Vagina (tissue), 2 donors: ENCODE data around the gene TRPM2. TPM values are rescaled to one million over a fixed set of nuclear protein-coding genes. Genes with fewer than 3 reads are reported as not detected.

ENCODE experiments used
- DNase-seq, 2 donors: peaks; one replicate each; pipeline ENCODE4 v3.0.0-alpha.2; 2017; ENCODE audit errors: extremely low spot score in 2 of 2
- H3K27ac ChIP-seq: fragments of 200-600 bp; sonication (generic); one replicate; pipeline ENCODE4 v1.5.1; 2019
- H3K27me3 ChIP-seq: fragments of 200-600 bp; sonication (generic); one replicate; pipeline ENCODE4 v1.5.1; 2019
- H3K36me3 ChIP-seq, 2 donors: fragments of 200-600 bp; sonication (generic); one replicate each; pipeline ENCODE4 v1.5.1; 2017 to 2019
- H3K4me1 ChIP-seq: fragments of 200-600 bp; sonication (generic); one replicate; pipeline ENCODE4 v1.5.1; 2019
- H3K4me3 ChIP-seq, 2 donors: fragments of 200-600 bp; sonication (generic); 1 replicate in 1 of 2; 2 replicates in 1 of 2; pipeline ENCODE4 v1.5.1; 2016 to 2019
- H3K9me3 ChIP-seq: fragments of 200-600 bp; sonication (generic); one replicate; pipeline ENCODE4 v1.5.1; 2019
- POLR2A ChIP-seq, 2 donors: fragments of 450-650 bp; IDR thresholded peaks; one replicate each; pipeline ENCODE4 v1.6.1; 2017; ENCODE audit warnings: antibody characterized with exemption in 2 of 2, mild to moderate bottlenecking in 2 of 2, moderate library complexity in 2 of 2
- POLR2AphosphoS5 ChIP-seq, 2 donors: sonication (generic); formaldehyde crosslinking; IDR thresholded peaks; one replicate each; pipeline ENCODE4 v1.9.0; 2017; ENCODE audit warnings: antibody characterized with exemption in 2 of 2, mild to moderate bottlenecking in 2 of 2, low read depth in 1 of 2; ENCODE audit not compliant: insufficient read depth in 1 of 2
- intact Hi-C: fragments of 100-400 bp; cut with DNase I; formaldehyde crosslinking; loops from one replicate; pipeline ENCODE4 v1.15.1; 2023
- total RNA-seq: library from RNA; depleted of rRNA; stranded (reverse); fragments of >200 nt; gene quantifications from one replicate; pipeline ENCODE4 v1.2.3, GENCODE V29; 2016
- TF ChIP-seq, protein P1 (sequence below), 3 experiments: fragments of 450-650 bp in 2 of 3; fragments of 200-600 bp in 1 of 3; sonication (generic) in 1 of 3; IDR thresholded peaks; one replicate each; pipeline ENCODE4 v1.5.1; 2017 to 2019; ENCODE audit warnings: antibody characterized with exemption in 3 of 3, mild to moderate bottlenecking in 2 of 3, moderate library complexity in 2 of 3

The TRPM2 gene
- total RNA-seq, 1 donor from 2014 or later: 2.2 TPM

DNA sequence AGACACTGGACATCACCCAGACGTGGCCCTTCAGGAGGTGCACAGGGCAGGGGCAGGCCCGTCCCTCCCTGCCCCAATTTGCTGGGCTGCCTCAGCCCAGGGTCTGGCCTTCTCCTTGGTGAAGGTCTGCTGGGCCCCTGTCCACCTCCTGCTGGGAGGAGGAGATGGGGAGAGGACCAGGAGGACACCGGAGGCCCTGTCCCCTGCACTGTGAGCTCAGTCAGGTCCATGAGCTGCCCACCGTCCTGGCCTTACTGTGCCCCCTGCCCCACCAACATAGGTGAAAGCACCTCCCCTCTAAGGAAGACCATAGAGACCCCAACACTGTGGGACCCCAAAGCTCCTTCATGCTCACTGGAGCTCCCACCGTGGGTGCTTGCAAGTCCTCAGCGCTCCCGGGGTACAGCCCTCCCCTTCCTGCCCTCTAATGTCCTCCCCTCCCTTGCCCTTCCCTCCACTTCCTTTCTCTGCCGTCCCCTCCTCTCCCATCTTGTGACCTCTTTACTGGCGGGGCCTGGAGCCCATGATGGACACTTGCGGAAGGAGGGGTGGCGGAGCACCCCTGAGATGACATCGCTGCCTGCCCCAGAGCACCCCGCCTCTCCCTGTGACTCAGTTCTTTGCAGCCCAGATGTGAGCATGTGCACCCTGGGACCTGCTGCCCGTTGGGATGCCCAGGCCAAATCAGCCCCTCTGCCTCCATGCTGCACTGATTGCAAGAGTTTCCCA is 106.5 kb downstream of the TRPM2 start:
- TF ChIP-seq POLR2AphosphoS5 (IDR thresholded peaks at IDR 0.05; ENCODE audit: insufficient read depth in 1 of 2, low read depth in 1 of 2) (no peak), POLR2A (IDR thresholded peaks at IDR 0.05) (no peak)
- TF ChIP-seq, protein P1, sequence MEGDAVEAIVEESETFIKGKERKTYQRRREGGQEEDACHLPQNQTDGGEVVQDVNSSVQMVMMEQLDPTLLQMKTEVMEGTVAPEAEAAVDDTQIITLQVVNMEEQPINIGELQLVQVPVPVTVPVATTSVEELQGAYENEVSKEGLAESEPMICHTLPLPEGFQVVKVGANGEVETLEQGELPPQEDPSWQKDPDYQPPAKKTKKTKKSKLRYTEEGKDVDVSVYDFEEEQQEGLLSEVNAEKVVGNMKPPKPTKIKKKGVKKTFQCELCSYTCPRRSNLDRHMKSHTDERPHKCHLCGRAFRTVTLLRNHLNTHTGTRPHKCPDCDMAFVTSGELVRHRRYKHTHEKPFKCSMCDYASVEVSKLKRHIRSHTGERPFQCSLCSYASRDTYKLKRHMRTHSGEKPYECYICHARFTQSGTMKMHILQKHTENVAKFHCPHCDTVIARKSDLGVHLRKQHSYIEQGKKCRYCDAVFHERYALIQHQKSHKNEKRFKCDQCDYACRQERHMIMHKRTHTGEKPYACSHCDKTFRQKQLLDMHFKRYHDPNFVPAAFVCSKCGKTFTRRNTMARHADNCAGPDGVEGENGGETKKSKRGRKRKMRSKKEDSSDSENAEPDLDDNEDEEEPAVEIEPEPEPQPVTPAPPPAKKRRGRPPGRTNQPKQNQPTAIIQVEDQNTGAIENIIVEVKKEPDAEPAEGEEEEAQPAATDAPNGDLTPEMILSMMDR (IDR thresholded peaks at IDR 0.05): no peak
- Histone ChIP-seq H3K4me3 (no peak overlapping the region), H3K9me3 (no peaks in the 10 kb centered on the region), H3K4me1 (peaks cover 9% of the 10 kb centered on the region), H3K27ac (no peak overlapping the region), H3K27me3 (no peaks in the 10 kb centered on the region), H3K36me3 (no peaks in the 10 kb centered on the region)
- intact Hi-C loops: loop anchor here (10.0 kb wide), 1 partner anchor 125 kb away; the partner anchor contains the start of gene KRTAP10-5
- DNase-seq: no peak

DNA sequence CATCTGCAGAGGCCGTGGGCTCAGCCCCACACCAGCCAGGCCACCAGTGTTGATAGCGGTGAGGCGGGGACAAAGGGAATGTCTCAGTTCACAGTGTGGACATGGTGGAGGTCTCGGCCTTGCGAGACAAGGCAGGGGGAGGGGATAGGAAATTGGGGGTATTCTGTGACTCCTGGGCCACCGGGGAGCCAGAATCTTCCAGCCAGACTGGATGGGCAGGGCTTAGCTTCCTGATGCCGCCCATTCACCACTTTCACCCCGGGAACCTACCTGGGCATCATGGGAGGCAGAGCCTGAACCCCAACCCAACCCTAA is 107.0 kb downstream of the TRPM2 start:
- Histone ChIP-seq H3K27ac (no peak overlapping the region), H3K9me3 (no peaks in the 10 kb centered on the region), H3K4me1 (peaks cover 9% of the 10 kb centered on the region), H3K4me3 (no peak overlapping the region), H3K27me3 (no peaks in the 10 kb centered on the region), H3K36me3 (no peaks in the 10 kb centered on the region)
- TF ChIP-seq POLR2AphosphoS5 (IDR thresholded peaks at IDR 0.05; ENCODE audit: insufficient read depth in 1 of 2, low read depth in 1 of 2) (no peak), POLR2A (IDR thresholded peaks at IDR 0.05) (no peak)
- TF ChIP-seq, protein P1 (IDR thresholded peaks at IDR 0.05): no peak
- DNase-seq: no peak
- intact Hi-C loops: no loop called here

DNA sequence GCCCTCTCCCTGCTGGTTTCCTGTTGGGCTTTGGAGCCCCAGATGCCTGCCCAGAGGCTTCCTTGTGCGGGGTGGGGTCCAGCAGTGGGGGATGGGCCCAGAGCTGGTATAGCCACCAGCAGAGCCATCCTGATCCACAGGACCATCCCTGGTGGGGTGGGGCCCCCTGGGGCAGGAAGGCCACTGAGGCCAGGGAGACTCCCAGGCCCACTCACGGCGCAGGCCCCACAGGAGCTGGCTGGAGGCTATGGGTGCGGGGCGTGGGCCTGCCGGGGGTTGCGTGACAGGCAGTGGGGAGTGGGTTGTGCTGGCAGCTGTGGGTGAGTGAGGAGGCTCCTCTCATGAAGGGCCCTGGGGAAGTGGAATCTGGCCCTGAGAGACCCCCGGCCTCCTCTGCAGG is 107.6 kb downstream of the TRPM2 start:
- intact Hi-C loops: no loop called here
- no peak overlapping the region for H3K27ac ChIP-seq
- peaks cover 5% of the 10 kb centered on the region for H3K4me1 ChIP-seq
- no peaks in the 10 kb centered on the region for H3K9me3 ChIP-seq
- no peaks in the 10 kb centered on the region for H3K36me3 ChIP-seq
- no peaks in the 10 kb centered on the region for H3K27me3 ChIP-seq
- H3K4me3 ChIP-seq: no peak overlapping the region
- TF ChIP-seq, protein P1 (IDR thresholded peaks at IDR 0.05): no peak
- no peak for DNase-seq

DNA sequence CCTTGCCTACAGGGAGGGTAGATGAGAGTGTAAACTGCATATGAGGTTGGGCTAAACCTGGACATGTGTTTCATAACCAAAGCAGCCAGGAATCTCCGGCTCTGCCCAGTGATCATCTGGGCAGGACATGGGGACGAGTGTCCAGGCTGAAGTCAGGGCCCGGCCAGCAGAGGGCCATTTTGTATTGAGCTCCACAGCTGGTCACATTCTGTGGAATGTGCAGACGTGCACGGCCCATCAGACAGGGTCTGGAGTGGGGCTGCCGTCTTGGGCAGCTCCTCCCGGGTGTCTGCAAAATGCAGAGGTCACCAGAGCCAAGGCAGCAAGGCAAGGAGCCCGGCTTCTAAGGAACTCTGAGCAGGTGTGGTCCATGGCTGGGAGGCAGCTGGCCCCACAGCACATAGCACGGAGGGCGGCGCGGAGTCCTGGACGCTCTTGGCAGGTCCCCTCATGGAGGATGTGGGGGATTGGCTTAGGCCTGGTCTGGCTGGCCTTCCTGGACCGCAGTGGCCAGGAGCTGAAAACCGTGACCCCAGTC is 108.1 kb downstream of the TRPM2 start:
- intact Hi-C loops: no loop called here
- no peak for DNase-seq

More for the DNA sequence above, 108.1 kb downstream of the TRPM2 start:
- Histone ChIP-seq H3K27ac (no peak overlapping the region), H3K4me1 (no peaks in the 10 kb centered on the region), H3K4me3 (no peak overlapping the region), H3K9me3 (no peaks in the 10 kb centered on the region), H3K27me3 (no peaks in the 10 kb centered on the region), H3K36me3 (no peaks in the 10 kb centered on the region)
- TF ChIP-seq POLR2AphosphoS5 (IDR thresholded peaks at IDR 0.05; ENCODE audit: insufficient read depth in 1 of 2, low read depth in 1 of 2) (no peak), POLR2A (IDR thresholded peaks at IDR 0.05) (no peak)
- TF ChIP-seq, protein P1 (IDR thresholded peaks at IDR 0.05): no peak
